Spleen (tissue), 11 donors: ENCODE data around the gene SLC5A5. TPM values are rescaled to one million over a fixed set of nuclear protein-coding genes. Genes with fewer than 3 reads are reported as not detected.

Experiments
- DNase-seq: peaks from one replicate; pipeline ENCODE4 v3.0.0-alpha.2; 2020
- H3K27ac ChIP-seq, 8 donors: fragments of 200-600 bp; sonication (generic) in 7 of 8; 1 replicate in 4 of 8; 2 replicates in 4 of 8; pipeline versions ENCODE4 v1.5.0 to v1.8.0; 2016 to 2021; ENCODE audit warnings: inconsistent platforms in 4 of 8, mild to moderate bottlenecking in 4 of 8, moderate library complexity in 1 of 8
- H3K27me3 ChIP-seq, 7 donors: fragments of 200-600 bp; sonication (generic) in 6 of 7; replicated peaks in 1 of 7; 1 replicate in 4 of 7; 2 replicates in 3 of 7; pipeline versions ENCODE4 v1.5.0 to v1.8.0; 2016 to 2021; ENCODE audit warnings: inconsistent platforms in 3 of 7, mild to moderate bottlenecking in 1 of 7
- H3K36me3 ChIP-seq, 6 donors: fragments of 200-600 bp; sonication (generic) in 5 of 6; 1 replicate in 4 of 6; 2 replicates in 2 of 6; pipeline versions ENCODE4 v1.5.0 to v1.8.0; 2016 to 2021; ENCODE audit warnings: inconsistent platforms in 2 of 6
- H3K4me1 ChIP-seq, 6 donors: fragments of 200-600 bp; sonication (generic) in 5 of 6; 1 replicate in 3 of 6; 2 replicates in 3 of 6; pipeline versions ENCODE4 v1.5.0 to v1.8.0; 2016 to 2021; ENCODE audit warnings: inconsistent platforms in 3 of 6
- H3K4me3 ChIP-seq, 8 donors: fragments of 200-600 bp; sonication (generic) in 7 of 8; 1 replicate in 4 of 8; 2 replicates in 4 of 8; pipeline versions ENCODE4 v1.5.0 to v1.8.0; 2016 to 2021; ENCODE audit warnings: inconsistent platforms in 4 of 8, mild to moderate bottlenecking in 4 of 8, moderate library complexity in 2 of 8
- H3K9me3 ChIP-seq, 8 donors: fragments of 200-600 bp; sonication (generic) in 7 of 8; 1 replicate in 4 of 8; 2 replicates in 4 of 8; pipeline versions ENCODE4 v1.5.0 to v1.8.0; 2016 to 2021; ENCODE audit warnings: inconsistent platforms in 4 of 8
- CTCF ChIP-seq, 11 experiments: fragments of 200-600 bp in 7 of 11; fragments of 450-650 bp in 4 of 11; sonication (generic) in 4 of 11; IDR thresholded peaks in 8 of 11; conservative IDR thresholded peaks in 3 of 11; 1 replicate in 7 of 11; 2 replicates in 4 of 11; pipeline versions ENCODE4 v1.4.0 to v1.8.0; 2016 to 2021; ENCODE audit warnings: antibody characterized with exemption in 11 of 11, inconsistent platforms in 4 of 11, mild to moderate bottlenecking in 1 of 11
- POLR2A ChIP-seq, 3 donors: fragments of 450-650 bp; IDR thresholded peaks; one replicate each; pipeline ENCODE4 v1.5.1; 2017; ENCODE audit warnings: antibody characterized with exemption in 3 of 3, mild to moderate bottlenecking in 1 of 3
- POLR2AphosphoS5 ChIP-seq, 3 donors: sonication (generic); formaldehyde crosslinking; IDR thresholded peaks; one replicate each; pipeline ENCODE4 v1.5.1; 2017; ENCODE audit warnings: antibody characterized with exemption in 3 of 3
- WGBS, 5 donors: extraction: QIAGEN DNeasy Blood & Tissue Kit in 3 of 5; methylation state at CpG; one replicate each; pipeline versions ENCODE4 v1.1.5 to v1.1.7; 2013 to 2018; 5-methylcytosine and 5-hydroxymethylcytosine counted together
- intact Hi-C: fragments of 100-400 bp; cut with DNase I; formaldehyde crosslinking; loops from one replicate; pipeline ENCODE4 v1.15.0; 2023; ENCODE audit warnings: low total_unique reads
- polyA plus RNA-seq, 3 donors: library from polyadenylated mRNA; stranded (reverse); fragments of 200-250 nt; gene quantifications; one replicate each; pipeline ENCODE4 v1.2.1, GENCODE V29; 2013
- total RNA-seq, 7 donors: library from RNA; depleted of rRNA in 3 of 7; stranded (reverse); fragments of >200 nt in 3 of 7; fragmentation: NEBNext Ultra II Directional in 4 of 7; extraction: Animal tissue kit (Norgen Biotek cat#: 25700) in 4 of 7; gene quantifications; one replicate each; pipeline versions ENCODE4 v1.1.0 to v1.2.1, GENCODE V29; 2016 to 2021
- donor health status: healthy with polysubstance abuse.
- donor health status: DM: no; HTN: no; CAD: no; lungs with moderate emphysema.
- donor health status: DM: no; HTN: no; CAD: no.
- donor health status: Bipolar disorder and iron deficiency.
- donor health status: healthy.
- donor health status: DM: no; HTN: no; CAD: no.
- donor health status: DM: yes; HTN: yes; CAD: no.

The SLC5A5 gene
- total and polyA plus RNA-seq, 10 donors = 0.19 to 0.52 (median 0.31) TPM; not detected in 2

GRCh38 chr19:17847538-17848366 is 24.0 kb upstream of the SLC5A5 start, which contains the start of gene JAK3:
Gene JAK3 (minus strand): TSS chr19:17847982. CDS start chr19:17844417, 3,565 bp downstream.
- Histone ChIP-seq H3K27me3 (no peaks in the 10 kb centered on the region), H3K4me3 (peak within 1 kb of the TSS; percentile 34 to 86 (median 58)), H3K4me1 (peaks cover 55 to 97% (median 87%) of the 10 kb centered on the region in 6 donors), H3K9me3 (no peaks in the 10 kb centered on the region), H3K36me3 (peaks cover 0 to 20% (median 17%) of the 10 kb centered on the region in 6 donors), H3K27ac (peak within 1 kb of the TSS; percentile 94 to 100 (median 97))
- TF ChIP-seq CTCF (IDR thresholded peaks at IDR 0.05 in 8 of 11, conservative IDR thresholded peaks at IDR 0.05 in 3 of 11) (peak in 1 of 11 experiments; percentile 21), POLR2A (IDR thresholded peaks at IDR 0.05) (no peak), POLR2AphosphoS5 (IDR thresholded peaks at IDR 0.05) (peak; percentile 88 to 92 (median 90))
- WGBS, 5 donors = 0 to 4% (median 1%) methylated on average over 11 to 40 of the region's 40 CpGs
- DNase-seq = peak; percentile 94
- intact Hi-C loops = no loop called here

- H3K4me1 ChIP-seq = peaks cover 55 to 87% (median 79%) of the 10 kb centered on the region in 6 donors
- H3K4me3 ChIP-seq = peak overlapping the region in 3 of 8 donors; percentile 57 to 86 (median 58)
- intact Hi-C loops = no loop called here
- no peaks in the 10 kb centered on the region for H3K9me3 ChIP-seq
- H3K36me3 ChIP-seq = peaks cover 0 to 10% (median 7%) of the 10 kb centered on the region in 6 donors
- WGBS, 5 donors = 51 to 73% (median 68%) methylated on average over 14 of the region's 14 CpGs
- no peak for DNase-seq
- TF ChIP-seq POLR2AphosphoS5 (IDR thresholded peaks at IDR 0.05) (peak in 2 of 3 donors; percentile 20 to 21), CTCF (IDR thresholded peaks at IDR 0.05 in 8 of 11, conservative IDR thresholded peaks at IDR 0.05 in 3 of 11) (no peak)
- no peaks in the 10 kb centered on the region for H3K27me3 ChIP-seq
- peak overlapping the region; percentile 94 to 100 (median 97) for H3K27ac ChIP-seq
These were observed 23.0 kb upstream of the SLC5A5 start for GRCh38 chr19:17848595-17849292.

GRCh38 chr19:17854061-17854460 is 17.7 kb upstream of the SLC5A5 start:
- DNase-seq = no peak
- 88 to 95% (median 93%) methylated on average over 6 of the region's 6 CpGs for WGBS, 5 donors
- no peak overlapping the region for H3K27ac ChIP-seq
- H3K27me3 ChIP-seq = no peaks in the 10 kb centered on the region
- H3K4me3 ChIP-seq = no peak overlapping the region
- no peaks in the 10 kb centered on the region for H3K36me3 ChIP-seq
- no peaks in the 10 kb centered on the region for H3K9me3 ChIP-seq
- no peak for TF ChIP-seq POLR2AphosphoS5 (IDR thresholded peaks at IDR 0.05)
- no peak for TF ChIP-seq POLR2A (IDR thresholded peaks at IDR 0.05)
- TF ChIP-seq CTCF (IDR thresholded peaks at IDR 0.05 in 8 of 11, conservative IDR thresholded peaks at IDR 0.05 in 3 of 11) = no peak
- intact Hi-C loops = loop anchor here (5.0 kb wide), 1 partner anchor 147 kb away; no protein-coding TSS in a partner anchor
- H3K4me1 ChIP-seq = peaks cover 25 to 49% (median 39%) of the 10 kb centered on the region in 6 donors
